ENCODE measurements around the gene CARS2.

- no peak for TF ChIP-seq EZH2 (IDR thresholded peaks at IDR 0.05)
- no peak for TF ChIP-seq JUND (IDR thresholded peaks at IDR 0.05)
- TF ChIP-seq ZFX (IDR thresholded peaks at IDR 0.05) = no peak
- TF ChIP-seq CTCF (IDR thresholded peaks at IDR 0.05 in 2 of 3, conservative IDR thresholded peaks at IDR 0.05 in 1 of 3; ENCODE audit: borderline replicate concordance in 1 of 3, insufficient read depth in 1 of 3, low read depth in 2 of 3, low read length in 2 of 3) = no peak
- no peak for TF ChIP-seq POLR2A (IDR thresholded peaks at IDR 0.05; ENCODE audit: borderline replicate concordance, extremely low read depth, insufficient read depth, insufficient read length)
- TF ChIP-seq, protein P1, sequence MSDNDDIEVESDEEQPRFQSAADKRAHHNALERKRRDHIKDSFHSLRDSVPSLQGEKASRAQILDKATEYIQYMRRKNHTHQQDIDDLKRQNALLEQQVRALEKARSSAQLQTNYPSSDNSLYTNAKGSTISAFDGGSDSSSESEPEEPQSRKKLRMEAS (IDR thresholded peaks at IDR 0.05) = no peak
- TF ChIP-seq, protein P2, sequence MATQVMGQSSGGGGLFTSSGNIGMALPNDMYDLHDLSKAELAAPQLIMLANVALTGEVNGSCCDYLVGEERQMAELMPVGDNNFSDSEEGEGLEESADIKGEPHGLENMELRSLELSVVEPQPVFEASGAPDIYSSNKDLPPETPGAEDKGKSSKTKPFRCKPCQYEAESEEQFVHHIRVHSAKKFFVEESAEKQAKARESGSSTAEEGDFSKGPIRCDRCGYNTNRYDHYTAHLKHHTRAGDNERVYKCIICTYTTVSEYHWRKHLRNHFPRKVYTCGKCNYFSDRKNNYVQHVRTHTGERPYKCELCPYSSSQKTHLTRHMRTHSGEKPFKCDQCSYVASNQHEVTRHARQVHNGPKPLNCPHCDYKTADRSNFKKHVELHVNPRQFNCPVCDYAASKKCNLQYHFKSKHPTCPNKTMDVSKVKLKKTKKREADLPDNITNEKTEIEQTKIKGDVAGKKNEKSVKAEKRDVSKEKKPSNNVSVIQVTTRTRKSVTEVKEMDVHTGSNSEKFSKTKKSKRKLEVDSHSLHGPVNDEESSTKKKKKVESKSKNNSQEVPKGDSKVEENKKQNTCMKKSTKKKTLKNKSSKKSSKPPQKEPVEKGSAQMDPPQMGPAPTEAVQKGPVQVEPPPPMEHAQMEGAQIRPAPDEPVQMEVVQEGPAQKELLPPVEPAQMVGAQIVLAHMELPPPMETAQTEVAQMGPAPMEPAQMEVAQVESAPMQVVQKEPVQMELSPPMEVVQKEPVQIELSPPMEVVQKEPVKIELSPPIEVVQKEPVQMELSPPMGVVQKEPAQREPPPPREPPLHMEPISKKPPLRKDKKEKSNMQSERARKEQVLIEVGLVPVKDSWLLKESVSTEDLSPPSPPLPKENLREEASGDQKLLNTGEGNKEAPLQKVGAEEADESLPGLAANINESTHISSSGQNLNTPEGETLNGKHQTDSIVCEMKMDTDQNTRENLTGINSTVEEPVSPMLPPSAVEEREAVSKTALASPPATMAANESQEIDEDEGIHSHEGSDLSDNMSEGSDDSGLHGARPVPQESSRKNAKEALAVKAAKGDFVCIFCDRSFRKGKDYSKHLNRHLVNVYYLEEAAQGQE (IDR thresholded peaks at IDR 0.05; ENCODE audit: low read depth) = no peak
- no peak for TF ChIP-seq SRF (IDR thresholded peaks at IDR 0.05; ENCODE audit: low read depth)
- TF ChIP-seq POLR2AphosphoS5 (IDR thresholded peaks at IDR 0.05; ENCODE audit: low read depth, low read length) = no peak
- no peak for TF ChIP-seq CEBPB (IDR thresholded peaks at IDR 0.05; ENCODE audit: low read depth)
- TF ChIP-seq, protein P3, sequence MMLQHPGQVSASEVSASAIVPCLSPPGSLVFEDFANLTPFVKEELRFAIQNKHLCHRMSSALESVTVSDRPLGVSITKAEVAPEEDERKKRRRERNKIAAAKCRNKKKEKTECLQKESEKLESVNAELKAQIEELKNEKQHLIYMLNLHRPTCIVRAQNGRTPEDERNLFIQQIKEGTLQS (IDR thresholded peaks at IDR 0.05) = no peak
- TF ChIP-seq TCF7L2 (IDR thresholded peaks at IDR 0.05; ENCODE audit: borderline replicate concordance, extremely low read depth, insufficient read depth, insufficient read length) = no peak
- no peak for TF ChIP-seq SIN3A (IDR thresholded peaks at IDR 0.05; ENCODE audit: low read depth)
Measured at GRCh38 chr13:110618780-110619179, 87.1 kb downstream of the CARS2 start.

All from HCT116 (cell line).